Astrocyte (in vitro differentiated cells and primary cell): Measurements from ENCODE around the gene KRT26.

Source experiments
- CTCF ChIP-seq: IDR thresholded peaks from 2 replicates; pipeline ENCODE4 v1.5.1; 2011; ENCODE audit warnings: low read depth, mild to moderate bottlenecking, inconsistent platforms, low read length, moderate library complexity; ENCODE audit not compliant: insufficient read depth
- EZH2 ChIP-seq: IDR thresholded peaks from 2 replicates; pipeline ENCODE4 v1.6.1; 2012; ENCODE audit warnings: mild to moderate bottlenecking, low read length, inconsistent platforms; ENCODE audit not compliant: insufficient read depth

- no peak for TF ChIP-seq CTCF
- no peak for TF ChIP-seq EZH2
Measured at GRCh38 chr17:40819528-40820125, 47.6 kb upstream of the KRT26 start.
